Esophagus muscularis mucosa (tissue), 4 donors: ENCODE data around the gene GTF2H2. TPM values are rescaled to one million over a fixed set of nuclear protein-coding genes. Genes with fewer than 3 reads are reported as not detected.
"Not testable (repeated sequence)": the region's sequence is repeated elsewhere in the genome, so short reads cannot be mapped to it uniquely, and the experiment has no call there.

Source experiments
- DNase-seq: peaks from one replicate; pipeline ENCODE4 v3.0.0-alpha.2; 2017; ENCODE audit errors: extremely low spot score
- H3K27ac ChIP-seq, 4 donors: fragments of 200-600 bp; sonication (generic); replicated peaks in 1 of 4; 1 replicate in 3 of 4; 2 replicates in 1 of 4; pipeline ENCODE4 v1.5.1; 2016 to 2019; ENCODE audit warnings: mild to moderate bottlenecking in 1 of 4
- H3K27me3 ChIP-seq, 4 donors: fragments of 200-600 bp; sonication (generic); one replicate each; pipeline versions ENCODE4 v1.5.1 to v1.6.0; 2016 to 2019
- H3K36me3 ChIP-seq, 4 donors: fragments of 200-600 bp; sonication (generic); one replicate each; pipeline ENCODE4 v1.5.1; 2016 to 2019
- H3K4me1 ChIP-seq, 4 donors: fragments of 200-600 bp; sonication (generic); one replicate each; pipeline ENCODE4 v1.5.1; 2016 to 2019
- H3K4me3 ChIP-seq, 4 donors: fragments of 200-600 bp; sonication (generic); 1 replicate in 2 of 4; 2 replicates in 2 of 4; pipeline ENCODE4 v1.5.1; 2016 to 2019; ENCODE audit warnings: mild to moderate bottlenecking in 4 of 4, moderate library complexity in 1 of 4
- H3K9me3 ChIP-seq, 4 donors: fragments of 200-600 bp; sonication (generic); 1 replicate in 3 of 4; 2 replicates in 1 of 4; pipeline ENCODE4 v1.5.1; 2016 to 2019
- WGBS: methylation state at CpG from one replicate; pipeline ENCODE4 v1.1.5; 2018; 5-methylcytosine and 5-hydroxymethylcytosine counted together
- intact Hi-C: fragments of 100-400 bp; cut with DNase I; formaldehyde crosslinking; loops from one replicate; pipeline ENCODE4 v1.15.1; 2023
- total RNA-seq, 4 donors: library from RNA; depleted of rRNA; stranded (reverse); fragments of >200 nt; gene quantifications; one replicate each; pipeline versions ENCODE4 v1.1.0 to v1.2.1, GENCODE V29; 2016

The GTF2H2 gene
- total RNA-seq = 10 to 100 TPM in 1 of 4 donors, 1 to 10 TPM in 3; 8.3 to 24.5 (median 9.2) TPM

GRCh38 chr5:71067262-71067928 is at the start of gene GTF2H2:
TSS of gene GTF2H2 (minus strand) at chr5:71067676. CDS start at chr5:71062763, 4,913 bp downstream.
- H3K27me3 ChIP-seq, intact Hi-C loops, H3K36me3 ChIP-seq, H3K4me1 ChIP-seq, H3K4me3 ChIP-seq, H3K27ac ChIP-seq, DNase-seq, H3K9me3 ChIP-seq: not testable (repeated sequence)
- WGBS = no CpG with 5 or more reads among the region's 46 CpGs

GRCh38 chr5:71109730-71110275 is 42.3 kb upstream of the GTF2H2 start:
- H3K36me3 ChIP-seq, H3K27me3 ChIP-seq, H3K4me3 ChIP-seq, intact Hi-C loops, H3K4me1 ChIP-seq, DNase-seq, H3K27ac ChIP-seq, H3K9me3 ChIP-seq: not testable (repeated sequence)
- WGBS = no CpG with 5 or more reads among the region's 12 CpGs

DNA sequence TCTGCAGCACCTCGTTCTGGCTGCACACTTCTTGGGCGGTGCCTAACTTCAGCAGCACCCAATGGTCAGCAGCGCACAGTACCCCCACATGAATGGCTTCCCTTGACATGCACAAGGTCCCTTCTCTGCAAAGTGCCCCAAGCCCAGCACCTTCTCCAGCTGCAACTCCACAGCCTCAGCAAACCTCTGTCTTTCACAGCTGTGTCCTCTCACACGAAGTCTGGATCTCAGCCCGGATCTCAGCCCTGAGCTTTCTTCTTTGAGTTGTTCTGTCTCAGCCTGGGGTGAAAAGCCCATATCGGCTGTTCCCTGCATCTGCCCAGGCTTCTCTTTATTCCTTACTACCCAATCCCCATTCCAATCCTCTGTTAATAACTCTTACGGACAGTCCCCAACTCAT is 32.5 kb upstream of the GTF2H2 start:
- H3K4me1 ChIP-seq, intact Hi-C loops, H3K36me3 ChIP-seq, H3K27me3 ChIP-seq, DNase-seq, H3K4me3 ChIP-seq, H3K27ac ChIP-seq, H3K9me3 ChIP-seq: not testable (repeated sequence)
- WGBS = no CpG with 5 or more reads among the region's 7 CpGs

DNA sequence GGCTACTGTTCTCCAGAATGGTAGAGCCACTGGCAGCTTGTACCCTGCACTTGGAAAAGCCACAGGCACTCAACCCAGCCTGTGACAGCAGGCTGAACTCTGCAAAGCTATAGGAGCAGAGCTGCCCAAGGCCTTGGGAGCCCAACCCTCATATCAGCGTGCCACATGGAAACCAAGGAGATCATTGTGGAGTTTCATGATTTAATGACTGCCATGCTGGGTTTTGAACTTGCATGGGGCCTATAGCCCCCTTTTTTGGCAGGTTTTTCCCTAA is 30.4 kb upstream of the GTF2H2 start:
- H3K27ac ChIP-seq, H3K4me3 ChIP-seq, H3K9me3 ChIP-seq, H3K4me1 ChIP-seq, DNase-seq, H3K36me3 ChIP-seq, intact Hi-C loops, H3K27me3 ChIP-seq: not testable (repeated sequence)
- WGBS = no CpG with 5 or more reads among the region's 1 CpG

DNA sequence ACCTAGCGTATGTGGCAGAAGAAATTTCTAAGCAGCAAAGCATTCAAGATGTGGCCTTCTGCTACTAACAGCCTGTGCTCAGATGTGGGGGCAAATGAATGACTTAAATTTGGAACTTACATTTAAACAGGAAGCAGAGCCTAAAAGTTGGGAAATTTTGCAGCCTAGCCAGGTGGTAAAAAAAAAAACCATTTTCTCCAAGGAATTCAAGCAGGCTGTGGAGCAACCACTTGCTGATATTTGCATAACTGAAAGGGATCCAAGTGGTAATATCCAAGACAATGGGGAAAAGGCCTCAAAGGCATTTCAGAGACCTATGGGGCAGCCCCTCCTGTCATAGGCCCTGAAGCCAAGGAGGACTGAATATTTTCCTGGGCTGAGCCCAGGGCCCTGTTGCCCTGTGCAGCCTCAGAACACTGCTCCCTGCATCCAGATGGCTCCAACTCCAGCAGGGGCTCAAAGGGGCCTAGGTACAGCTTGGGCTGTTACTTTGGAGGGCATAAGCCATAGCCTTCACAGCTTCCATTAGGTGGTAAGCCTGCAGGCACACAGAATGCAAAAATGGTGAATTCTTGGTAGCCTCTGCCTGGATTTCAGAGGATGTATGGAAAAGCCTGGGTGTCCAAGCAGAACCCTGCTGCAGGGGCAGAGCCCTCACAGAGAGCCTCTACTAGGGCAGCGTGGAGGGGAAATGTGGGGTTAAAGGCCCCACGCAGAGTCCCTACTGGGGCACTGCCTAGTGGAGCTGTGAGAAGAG is 29.9 kb upstream of the GTF2H2 start:
- H3K36me3 ChIP-seq = not testable (repeated sequence)
- peak; percentile 37 for DNase-seq
- WGBS = no CpG with 5 or more reads among the region's 3 CpGs

GRCh38 chr5:71089773-71090172 is 22.3 kb upstream of the GTF2H2 start:
- intact Hi-C loops, H3K4me3 ChIP-seq, H3K27ac ChIP-seq, DNase-seq, H3K36me3 ChIP-seq, H3K27me3 ChIP-seq, H3K4me1 ChIP-seq, H3K9me3 ChIP-seq: not testable (repeated sequence)
- 83% methylated on average over 1 of the region's 2 CpGs for WGBS

More for the DNA sequence above, 29.9 kb upstream of the GTF2H2 start:
- H3K4me3 ChIP-seq, H3K4me1 ChIP-seq, H3K27ac ChIP-seq, intact Hi-C loops, H3K27me3 ChIP-seq, H3K9me3 ChIP-seq: not testable (repeated sequence)

- DNase-seq, H3K9me3 ChIP-seq, intact Hi-C loops, H3K4me3 ChIP-seq, H3K36me3 ChIP-seq, H3K4me1 ChIP-seq, H3K27ac ChIP-seq, H3K27me3 ChIP-seq: not testable (repeated sequence)
- 100% methylated on average over 2 of the region's 2 CpGs for WGBS
Observed at GRCh38 chr5:71088754-71089153, 21.3 kb upstream of the GTF2H2 start.

DNA sequence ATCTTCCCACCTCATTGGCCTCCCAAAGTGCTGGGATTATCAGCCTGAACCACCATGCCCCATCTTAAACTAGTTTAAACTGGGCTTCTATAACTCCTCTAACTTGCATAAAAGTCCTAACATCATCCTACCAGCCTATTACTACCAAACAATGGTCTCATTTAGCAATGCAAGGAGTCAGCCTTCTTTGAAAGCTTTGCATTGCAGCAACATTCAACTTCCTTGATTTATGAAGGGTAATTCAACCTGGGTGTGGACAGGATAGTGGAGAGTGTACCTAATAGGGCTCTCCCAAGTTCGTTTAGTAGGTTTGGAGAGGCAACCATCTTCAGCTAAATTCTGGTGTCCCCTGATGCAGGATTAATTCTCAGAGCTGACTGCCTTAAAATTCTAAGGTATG is 18.7 kb upstream of the GTF2H2 start:
- not testable (repeated sequence) for H3K4me3 ChIP-seq

DNA sequence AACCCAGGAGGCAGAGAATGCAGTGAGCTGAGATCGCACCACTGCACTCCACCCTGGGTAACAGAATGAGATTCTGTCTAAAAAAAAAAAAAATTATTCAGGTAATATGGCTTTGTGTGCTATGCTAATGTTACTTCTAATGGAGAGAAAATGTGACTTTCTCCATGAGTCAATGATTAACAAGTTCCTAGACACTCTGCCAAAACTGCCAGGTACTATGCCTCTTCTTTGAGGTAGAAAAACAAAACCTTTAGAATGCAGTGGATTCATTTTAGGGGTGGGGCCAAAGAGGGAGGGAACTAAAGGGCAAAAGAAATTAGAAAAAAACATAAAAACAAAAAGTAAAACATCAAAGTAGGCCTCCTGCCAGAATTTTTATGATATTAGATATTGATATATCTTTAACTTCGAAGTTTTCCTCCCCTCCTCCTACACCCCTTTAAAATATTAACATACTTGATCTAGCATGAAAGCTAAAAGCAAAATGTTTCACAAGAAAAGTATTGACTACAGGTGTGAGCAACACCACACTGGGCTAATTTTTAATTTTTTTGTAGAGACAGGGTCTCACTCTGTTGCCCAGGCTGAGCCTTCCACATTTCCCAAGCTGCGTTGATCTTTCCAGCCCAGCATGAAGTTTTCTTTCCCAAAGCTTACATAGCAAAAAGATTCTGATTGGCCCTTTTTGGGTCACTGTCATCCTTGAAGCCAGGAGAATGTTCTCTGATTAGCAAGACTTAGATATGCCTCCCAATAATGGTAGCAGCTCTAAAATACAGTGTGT is 17.0 kb upstream of the GTF2H2 start:
- H3K27me3 ChIP-seq, DNase-seq, H3K4me3 ChIP-seq, H3K27ac ChIP-seq, intact Hi-C loops, H3K9me3 ChIP-seq, H3K4me1 ChIP-seq, H3K36me3 ChIP-seq: not testable (repeated sequence)
- no CpG with 5 or more reads among the region's 3 CpGs for WGBS

More for the DNA sequence above, 18.7 kb upstream of the GTF2H2 start:
- H3K4me1 ChIP-seq, H3K9me3 ChIP-seq, H3K27me3 ChIP-seq, intact Hi-C loops, DNase-seq, H3K36me3 ChIP-seq, H3K27ac ChIP-seq: not testable (repeated sequence)
- WGBS = no CpG with 5 or more reads among the region's 1 CpG

DNA sequence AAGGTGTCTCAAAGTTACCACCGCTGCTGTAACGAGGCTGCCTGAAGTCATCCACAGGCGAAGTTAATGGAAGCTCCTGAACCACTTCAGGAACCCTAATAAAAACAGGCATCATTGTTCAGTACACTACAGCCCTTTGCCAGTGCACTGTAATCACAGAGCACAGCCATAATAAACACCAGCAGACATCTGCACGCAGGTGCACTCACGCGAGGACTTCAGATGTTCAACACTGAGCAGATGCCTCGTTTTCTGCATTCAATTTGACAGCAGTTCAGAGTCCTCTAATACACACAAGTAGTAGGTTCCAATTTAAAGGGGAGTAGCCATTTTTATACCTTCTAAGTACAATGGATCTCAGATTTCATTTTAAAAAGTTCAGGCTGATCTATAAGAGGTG is 15.4 kb upstream of the GTF2H2 start:
- H3K27me3 ChIP-seq, H3K9me3 ChIP-seq, H3K4me3 ChIP-seq, DNase-seq, H3K27ac ChIP-seq, H3K36me3 ChIP-seq, intact Hi-C loops, H3K4me1 ChIP-seq: not testable (repeated sequence)
- WGBS = no CpG with 5 or more reads among the region's 7 CpGs

DNA sequence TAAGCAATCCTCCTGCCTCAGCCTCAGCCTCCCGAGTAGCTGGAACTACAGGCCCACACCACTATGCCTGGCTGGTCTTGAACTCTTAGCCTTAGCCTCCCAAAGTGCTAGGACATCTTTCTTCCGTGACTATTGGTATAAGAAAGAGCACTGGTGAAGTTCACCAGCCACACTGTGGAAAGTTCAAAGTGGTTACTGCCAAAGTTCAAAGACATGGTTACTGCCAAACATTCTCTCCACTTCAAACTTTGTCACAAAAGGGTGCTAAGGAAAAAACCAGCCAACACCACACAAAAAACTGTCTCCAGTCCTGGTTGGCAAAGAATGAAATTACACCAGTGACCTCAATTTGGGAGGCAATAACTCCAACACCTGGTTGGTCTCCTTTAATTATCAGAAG is 14.9 kb upstream of the GTF2H2 start:
- H3K4me3 ChIP-seq, H3K27ac ChIP-seq, DNase-seq, H3K9me3 ChIP-seq, H3K4me1 ChIP-seq, H3K36me3 ChIP-seq, H3K27me3 ChIP-seq, intact Hi-C loops: not testable (repeated sequence)
- WGBS = no CpG with 5 or more reads among the region's 2 CpGs

DNA sequence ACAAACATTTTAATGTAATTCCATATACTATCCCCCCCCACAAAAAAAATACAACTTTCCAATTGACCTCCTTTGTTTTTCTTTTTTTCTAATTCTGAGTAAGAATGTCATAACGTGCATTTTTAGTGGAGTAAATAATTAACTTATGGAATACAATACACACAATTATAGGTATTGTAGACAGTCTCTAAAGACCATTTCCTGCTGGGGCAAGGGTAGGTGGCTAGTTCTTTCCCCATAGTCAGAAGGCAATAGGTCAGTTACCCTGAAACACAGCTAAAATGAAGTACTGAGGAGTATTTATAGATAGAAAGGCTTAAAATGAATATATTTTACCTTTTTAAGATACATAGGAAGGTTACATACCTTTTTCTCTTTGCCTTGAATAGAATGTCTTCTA is 6.2 kb downstream of the GTF2H2 start:
- WGBS = no CpG with 5 or more reads among the region's 1 CpG
- H3K27me3 ChIP-seq, H3K9me3 ChIP-seq, H3K36me3 ChIP-seq, H3K4me3 ChIP-seq, DNase-seq, H3K27ac ChIP-seq, H3K4me1 ChIP-seq, intact Hi-C loops: not testable (repeated sequence)
